ENCODE data around the gene RNF144A. TPM values are rescaled to one million over a fixed set of nuclear protein-coding genes. Genes with fewer than 3 reads are reported as not detected.

RNF144A gene
- total RNA-seq, 1 donor from 2014 or later = 0.26 TPM

DNA sequence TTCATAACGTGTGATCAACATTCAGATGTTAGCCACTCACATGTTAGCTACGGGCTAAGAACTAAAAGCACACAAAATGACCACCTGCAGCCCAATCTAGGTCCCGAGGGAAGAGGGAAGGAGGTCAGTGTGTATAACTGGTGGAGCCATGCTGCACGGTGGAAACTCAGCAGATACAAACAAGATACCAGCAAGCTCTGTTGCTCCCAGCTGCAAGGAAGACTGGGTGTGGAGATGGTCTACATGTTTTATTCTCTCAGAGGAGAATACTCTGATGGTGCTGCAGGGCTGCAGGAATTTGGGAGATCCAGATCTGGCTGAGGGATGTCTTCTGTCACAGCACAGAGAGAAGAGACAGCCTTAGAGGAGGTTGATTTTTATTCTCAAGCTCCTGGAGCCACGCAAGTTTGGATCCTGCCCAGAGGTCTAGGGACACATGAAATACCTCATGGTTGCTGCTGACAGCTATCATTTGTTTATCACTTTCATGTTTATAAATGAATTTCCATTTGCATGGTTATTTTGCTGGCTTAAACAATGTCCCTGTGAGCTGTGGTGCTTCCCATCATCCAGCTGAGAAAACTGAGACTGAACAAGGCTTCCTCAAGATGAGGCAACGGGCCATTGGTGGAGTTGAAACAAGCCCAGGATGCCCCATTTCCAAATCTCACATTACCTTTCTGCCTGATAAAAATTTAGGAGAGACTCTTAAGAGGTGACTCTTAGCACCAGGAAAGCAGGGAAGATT lies 30.9 kb downstream of the RNF144A start:
- Histone ChIP-seq H3K4me3 (ENCODE audit: low read depth, low read length) (no peak overlapping the region), H3K36me3 (ENCODE audit: control insufficient read depth, insufficient read depth, low read length) (no peaks in the 10 kb centered on the region), H3K27me3 (ENCODE audit: control insufficient read depth, insufficient read depth, low read length) (no peaks in the 10 kb centered on the region)
- FAIRE-seq (no peak), DNase-seq (ENCODE audit: low read depth) (no peak)
- TF ChIP-seq, protein P1, sequence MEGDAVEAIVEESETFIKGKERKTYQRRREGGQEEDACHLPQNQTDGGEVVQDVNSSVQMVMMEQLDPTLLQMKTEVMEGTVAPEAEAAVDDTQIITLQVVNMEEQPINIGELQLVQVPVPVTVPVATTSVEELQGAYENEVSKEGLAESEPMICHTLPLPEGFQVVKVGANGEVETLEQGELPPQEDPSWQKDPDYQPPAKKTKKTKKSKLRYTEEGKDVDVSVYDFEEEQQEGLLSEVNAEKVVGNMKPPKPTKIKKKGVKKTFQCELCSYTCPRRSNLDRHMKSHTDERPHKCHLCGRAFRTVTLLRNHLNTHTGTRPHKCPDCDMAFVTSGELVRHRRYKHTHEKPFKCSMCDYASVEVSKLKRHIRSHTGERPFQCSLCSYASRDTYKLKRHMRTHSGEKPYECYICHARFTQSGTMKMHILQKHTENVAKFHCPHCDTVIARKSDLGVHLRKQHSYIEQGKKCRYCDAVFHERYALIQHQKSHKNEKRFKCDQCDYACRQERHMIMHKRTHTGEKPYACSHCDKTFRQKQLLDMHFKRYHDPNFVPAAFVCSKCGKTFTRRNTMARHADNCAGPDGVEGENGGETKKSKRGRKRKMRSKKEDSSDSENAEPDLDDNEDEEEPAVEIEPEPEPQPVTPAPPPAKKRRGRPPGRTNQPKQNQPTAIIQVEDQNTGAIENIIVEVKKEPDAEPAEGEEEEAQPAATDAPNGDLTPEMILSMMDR (IDR thresholded peaks at IDR 0.05; ENCODE audit: insufficient read depth, low read length, severe bottlenecking) = no peak

DNA sequence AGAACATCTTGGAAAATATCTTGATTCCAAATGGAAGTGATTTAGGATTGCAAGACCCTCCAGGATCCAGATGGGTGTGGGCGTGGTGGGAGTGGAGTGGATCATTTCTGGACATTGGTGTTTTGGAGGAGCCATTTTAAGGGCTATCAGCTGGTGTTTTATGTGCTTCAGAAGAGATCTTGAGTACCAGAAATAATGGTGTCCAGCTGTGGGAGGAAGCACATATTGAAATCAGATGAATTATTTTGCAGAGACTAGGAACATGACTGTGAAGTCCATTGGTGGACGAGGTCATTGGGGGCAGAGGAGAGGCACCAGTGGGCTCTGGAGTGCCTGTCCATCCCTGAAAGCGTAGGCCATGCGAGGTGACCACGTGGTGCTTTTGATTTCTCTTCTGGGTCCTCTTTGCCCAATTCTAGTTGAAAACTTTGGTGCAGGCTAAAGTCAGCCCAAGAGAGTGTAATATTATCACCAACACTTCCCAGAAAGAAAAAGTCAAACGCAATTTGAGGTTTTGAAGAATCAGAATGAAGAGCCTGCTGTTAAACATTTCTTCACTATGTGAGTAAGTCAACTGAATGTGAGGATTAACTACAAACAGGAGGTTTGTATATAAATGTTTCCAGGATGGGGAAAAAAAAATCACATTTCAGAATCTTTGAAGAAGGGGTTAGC lies 31.6 kb downstream of the RNF144A start:
- TF ChIP-seq, protein P1 (IDR thresholded peaks at IDR 0.05; ENCODE audit: insufficient read depth, low read length, severe bottlenecking) = no peak
- H3K4me3 ChIP-seq (ENCODE audit: low read depth, low read length) = no peak overlapping the region
- H3K36me3 ChIP-seq (ENCODE audit: control insufficient read depth, insufficient read depth, low read length) = no peaks in the 10 kb centered on the region
- no peaks in the 10 kb centered on the region for H3K27me3 ChIP-seq (ENCODE audit: control insufficient read depth, insufficient read depth, low read length)
- FAIRE-seq (no peak), DNase-seq (ENCODE audit: low read depth) (no peak)

GRCh38 chr2:6951046-6951445 lies 33.8 kb downstream of the RNF144A start:
- DNase-seq (ENCODE audit: low read depth) = no peak
- FAIRE-seq = no peak
- TF ChIP-seq, protein P1 (IDR thresholded peaks at IDR 0.05; ENCODE audit: insufficient read depth, low read length, severe bottlenecking) = no peak
- no peaks in the 10 kb centered on the region for H3K27me3 ChIP-seq (ENCODE audit: control insufficient read depth, insufficient read depth, low read length)
- no peak overlapping the region for H3K4me3 ChIP-seq (ENCODE audit: low read depth, low read length)
- no peaks in the 10 kb centered on the region for H3K36me3 ChIP-seq (ENCODE audit: control insufficient read depth, insufficient read depth, low read length)

DNA sequence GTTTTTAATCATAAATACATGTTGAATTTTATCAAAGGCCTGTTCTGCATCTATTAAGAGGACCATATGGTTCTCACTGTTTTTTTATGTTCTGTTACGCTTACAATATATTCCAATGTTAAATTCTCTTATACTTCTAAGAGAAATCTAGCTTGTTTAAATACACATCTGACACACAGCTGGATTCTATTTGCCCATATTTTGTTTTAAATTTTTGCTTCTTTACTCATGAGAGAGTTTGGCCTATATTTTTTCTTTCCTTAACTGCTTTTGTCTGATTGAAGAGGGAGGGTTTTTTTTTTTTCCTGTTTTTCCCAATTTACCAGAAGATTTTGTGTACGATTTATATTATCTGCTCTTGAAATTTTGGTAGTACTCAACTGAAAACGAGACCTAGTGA lies 34.9 kb downstream of the RNF144A start:
- FAIRE-seq (no peak), DNase-seq (ENCODE audit: low read depth) (no peak)
- Histone ChIP-seq H3K36me3 (ENCODE audit: control insufficient read depth, insufficient read depth, low read length) (no peaks in the 10 kb centered on the region), H3K4me3 (ENCODE audit: low read depth, low read length) (no peak overlapping the region), H3K27me3 (ENCODE audit: control insufficient read depth, insufficient read depth, low read length) (no peaks in the 10 kb centered on the region)
- TF ChIP-seq, protein P1 (IDR thresholded peaks at IDR 0.05; ENCODE audit: insufficient read depth, low read length, severe bottlenecking) = no peak

DNA sequence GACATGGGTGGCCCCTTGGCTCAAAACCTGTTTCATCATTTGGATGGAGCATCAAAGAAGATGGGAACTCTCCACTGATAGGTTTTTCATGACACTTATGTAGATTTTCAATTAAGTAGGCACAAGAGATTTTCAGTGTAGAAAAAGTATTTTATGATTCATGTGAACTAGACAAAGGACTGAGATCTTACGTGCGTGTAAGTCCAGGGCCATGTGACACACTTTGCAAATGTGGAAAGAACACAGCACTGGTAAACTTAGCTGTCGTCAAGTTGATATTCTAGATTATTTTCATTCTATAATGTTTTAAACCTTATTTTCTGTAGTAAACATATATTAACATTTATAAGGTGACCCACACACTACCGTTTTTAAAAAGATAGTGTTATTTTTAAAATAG lies 37.4 kb downstream of the RNF144A start:
- Histone ChIP-seq H3K27me3 (ENCODE audit: control insufficient read depth, insufficient read depth, low read length) (no peaks in the 10 kb centered on the region), H3K36me3 (ENCODE audit: control insufficient read depth, insufficient read depth, low read length) (no peaks in the 10 kb centered on the region), H3K4me3 (ENCODE audit: low read depth, low read length) (no peak overlapping the region)
- no peak for FAIRE-seq
- TF ChIP-seq, protein P1 (IDR thresholded peaks at IDR 0.05; ENCODE audit: insufficient read depth, low read length, severe bottlenecking) = no peak
- no peak for DNase-seq (ENCODE audit: low read depth)
